ENCODE results near the gene HIPK2. TPM values are rescaled to one million over a fixed set of nuclear protein-coding genes. Genes with fewer than 3 reads are reported as not detected.

Gene HIPK2
- total and polyA plus RNA-seq, 2 of the 4 experiments (the other 2 are of a cell fraction): 22.0 to 27.1 TPM

DNA sequence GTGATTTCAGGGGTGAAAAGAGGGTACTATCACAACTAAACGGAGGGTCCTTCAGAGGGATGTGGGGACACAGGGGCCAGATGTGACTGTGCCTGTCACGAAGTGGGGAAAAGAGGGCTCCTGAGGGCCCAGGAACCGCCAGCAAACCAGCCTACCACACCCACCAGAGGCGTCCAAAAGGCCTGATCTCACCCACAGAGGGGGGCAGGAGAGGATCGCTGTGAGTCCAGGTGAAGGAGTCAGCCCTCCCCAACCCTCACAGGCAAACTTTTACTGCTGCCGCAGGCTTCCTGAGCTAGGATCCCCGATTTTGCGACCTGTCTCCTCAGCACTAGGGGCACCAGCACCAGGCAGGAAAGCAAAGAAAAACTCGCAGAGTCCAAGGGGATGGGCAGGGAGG, 64.7 kb downstream of the HIPK2 start:
- CTCF ChIA-PET: no interaction called here
- WGBS, 2 experiments (ENCODE audit: extremely low coverage in 2 of 2, insufficient read length in 1 of 2): no CpG with 5 or more reads among the region's 9 CpGs

More for the DNA sequence above, 64.7 kb downstream of the HIPK2 start:
- in situ Hi-C loops (cut with MboI; ENCODE audit: low sequenced_read_pairs): no loop called here
- Histone ChIP-seq H3K79me1 (ENCODE audit: low read depth in 1 of 2, low read length in 2 of 2) (peaks cover 47 to 94% of the 10 kb centered on the region in 2 experiments), H3K4me3 (ENCODE audit: insufficient read depth, low read depth, low read length) (no peak overlapping the region), H3K9me3 (ENCODE audit: control insufficient read depth, insufficient read depth, low read length) (no peaks in the 10 kb centered on the region), H3K36me3 (ENCODE audit: control insufficient read depth, insufficient read depth, low read length) (peaks cover 63% of the 10 kb centered on the region), H3K4me2 (ENCODE audit: low read depth, low read length) (no peak overlapping the region), H2BK5ac (ENCODE audit: low read depth, low read length, poor library complexity, severe bottlenecking) (no peak overlapping the region), H2AK5ac (ENCODE audit: low read depth, low read length) (no peak overlapping the region; the same call in 1 of the 2 replicates), H2BK20ac (ENCODE audit: low read depth, low read length) (no peak overlapping the region), H3K9ac (ENCODE audit: low read depth, low read length) (no peak overlapping the region), H4K20me1 (ENCODE audit: insufficient read depth, low read length) (peaks cover 95% of the 10 kb centered on the region), H3K27me3 (ENCODE audit: control insufficient read depth, insufficient read depth, low read length) (no peaks in the 10 kb centered on the region), H3K4me1 (ENCODE audit: control insufficient read depth, insufficient read depth, low read length) (peaks cover 5% of the 10 kb centered on the region; the same call in 1 of the 2 replicates), H2AK9ac (replicated peaks; ENCODE audit: low read depth, low read length, poor library complexity) (no peak overlapping the region), H3K4ac (ENCODE audit: low read depth, low read length) (no peak overlapping the region), H4K8ac (ENCODE audit: low read depth in 2 of 2, low read length in 2 of 2) (no peak overlapping the region), H4K91ac (ENCODE audit: insufficient read depth, low read depth, low read length) (no peak overlapping the region), H3K18ac (ENCODE audit: low read depth, low read length) (no peak overlapping the region), H4K5ac (ENCODE audit: low read depth, low read length) (no peak overlapping the region), H3K9me1 (ENCODE audit: insufficient read depth, low read length) (peaks cover 50% of the 10 kb centered on the region), H2BK120ac (ENCODE audit: low read depth, low read length) (no peak overlapping the region), H3K56ac (ENCODE audit: extremely low read depth, insufficient read depth, low read length) (no peak overlapping the region), H3K27ac (ENCODE audit: insufficient read depth, low read length) (no peak overlapping the region), H3K23ac (ENCODE audit: low read depth, low read length) (no peak overlapping the region; the same call in 1 of the 2 replicates), H2BK15ac (ENCODE audit: low read depth, low read length) (no peak overlapping the region), H2AFZ (replicated peaks; ENCODE audit: low read length, poor library complexity) (no peak overlapping the region), H3K14ac (replicated peaks; ENCODE audit: low read depth, low read length) (no peak overlapping the region)
- BruUV-seq (replicated peaks): no TSS peak
- TF ChIP-seq NFE2L2 (IDR thresholded peaks at IDR 0.05; ENCODE audit: low read depth, low read length) (no peak), CHD1 (IDR thresholded peaks at IDR 0.05; ENCODE audit: low read depth, low read length) (no peak), RCOR1 (IDR thresholded peaks at IDR 0.05; ENCODE audit: insufficient replicate concordance, low read length) (no peak)
- TF ChIP-seq, protein P1, sequence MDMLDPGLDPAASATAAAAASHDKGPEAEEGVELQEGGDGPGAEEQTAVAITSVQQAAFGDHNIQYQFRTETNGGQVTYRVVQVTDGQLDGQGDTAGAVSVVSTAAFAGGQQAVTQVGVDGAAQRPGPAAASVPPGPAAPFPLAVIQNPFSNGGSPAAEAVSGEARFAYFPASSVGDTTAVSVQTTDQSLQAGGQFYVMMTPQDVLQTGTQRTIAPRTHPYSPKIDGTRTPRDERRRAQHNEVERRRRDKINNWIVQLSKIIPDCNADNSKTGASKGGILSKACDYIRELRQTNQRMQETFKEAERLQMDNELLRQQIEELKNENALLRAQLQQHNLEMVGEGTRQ (IDR thresholded peaks at IDR 0.05; ENCODE audit: low read depth, low read length): no peak
- intact Hi-C loops (cut with micrococcal nuclease): no loop called here
- DNase-seq: no peak
- dilution Hi-C loops (cut with HindIII; ENCODE audit: low sequenced_read_pairs, unreplicated experiment): no loop called here
- ATAC-seq (ENCODE audit: low read depth): no peak
- POLR2A ChIA-PET (ENCODE audit: unreplicated experiment): no interaction called here

All from IMR-90 (cell line).